Cerebellar cortex (tissue), 1 donor: Measurements from ENCODE around the gene RALGPS1.

Experiments
- DNase-seq: peaks from one replicate; pipeline ENCODE4 v3.0.0-alpha.2; 2015; ENCODE audit warnings: low spot score

The RALGPS1 gene

GRCh38 chr9:127193483-127193882, 278.9 kb downstream of the RALGPS1 start:
- DNase-seq, result no peak

GRCh38 chr9:127194881-127195713, 280.5 kb downstream of the RALGPS1 start:
- no peak for DNase-seq

GRCh38 chr9:127195976-127196825, 281.6 kb downstream of the RALGPS1 start:
- no peak for DNase-seq

- peak; percentile 49 for DNase-seq
These were observed 282.2 kb downstream of the RALGPS1 start for GRCh38 chr9:127196826-127197145.

GRCh38 chr9:127197186-127197860, 282.7 kb downstream of the RALGPS1 start:
- no peak for DNase-seq

- no peak for DNase-seq
These were observed 283.4 kb downstream of the RALGPS1 start for GRCh38 chr9:127197861-127198430.

GRCh38 chr9:127198587-127198986, 284.0 kb downstream of the RALGPS1 start:
- no peak for DNase-seq

GRCh38 chr9:127199001-127199791, 284.6 kb downstream of the RALGPS1 start:
- DNase-seq, result peak; percentile 87

GRCh38 chr9:127200106-127200862, 285.7 kb downstream of the RALGPS1 start:
- peak; percentile 70 for DNase-seq

- DNase-seq, result peak; percentile 77
These were observed 286.5 kb downstream of the RALGPS1 start for GRCh38 chr9:127201071-127201541.

- DNase-seq, result no peak
These were observed 287.1 kb downstream of the RALGPS1 start for GRCh38 chr9:127201731-127202130.

- DNase-seq, result peak; percentile 71
These were observed 288.0 kb downstream of the RALGPS1 start for GRCh38 chr9:127202461-127203169.

- DNase-seq, result no peak
These were observed 289.2 kb downstream of the RALGPS1 start for GRCh38 chr9:127203681-127204327.

GRCh38 chr9:127204771-127205470, 290.3 kb downstream of the RALGPS1 start:
- peak; percentile 74 for DNase-seq

- no peak for DNase-seq
These were observed 291.4 kb downstream of the RALGPS1 start for GRCh38 chr9:127205952-127206351.

GRCh38 chr9:127206666-127207065, 292.1 kb downstream of the RALGPS1 start:
- DNase-seq, result no peak

- no peak for DNase-seq
These were observed 293.3 kb downstream of the RALGPS1 start for GRCh38 chr9:127207734-127208410.

- DNase-seq, result no peak
These were observed 293.8 kb downstream of the RALGPS1 start for GRCh38 chr9:127208416-127208815.
